NCI-H2081 treated with DMSO at 0.1 percent for 48 hours (cell line): ENCODE measurements around the gene COL4A2.

Experiments
- DNase-seq: peaks from one replicate; lab custom pipeline; 2025; lab: John Stamatoyannopoulos, UW

Gene COL4A2

GRCh38 chr13:110455444-110455843 is 148.4 kb downstream of the COL4A2 start:
- DNase-seq, result no peak

GRCh38 chr13:110455941-110456340 is 148.9 kb downstream of the COL4A2 start:
- DNase-seq, result peak; percentile 45

- DNase-seq, result no peak
These were observed 149.5 kb downstream of the COL4A2 start for GRCh38 chr13:110456550-110456949.

GRCh38 chr13:110457361-110457760 is 150.3 kb downstream of the COL4A2 start:
- no peak for DNase-seq

- DNase-seq, result no peak
These were observed 150.9 kb downstream of the COL4A2 start for GRCh38 chr13:110458017-110458416.

- no peak for DNase-seq
These were observed 151.7 kb downstream of the COL4A2 start for GRCh38 chr13:110458594-110459365.

- DNase-seq, result no peak
These were observed 155.0 kb downstream of the COL4A2 start for GRCh38 chr13:110462091-110462490.

- DNase-seq, result no peak
These were observed 156.1 kb downstream of the COL4A2 start for GRCh38 chr13:110463156-110463555.

GRCh38 chr13:110463871-110464510 is 156.9 kb downstream of the COL4A2 start:
- DNase-seq, result no peak

GRCh38 chr13:110464556-110465333 is 157.7 kb downstream of the COL4A2 start:
- no peak for DNase-seq

GRCh38 chr13:110465696-110466095 is 158.6 kb downstream of the COL4A2 start:
- DNase-seq, result no peak

GRCh38 chr13:110466266-110466915 is 159.3 kb downstream of the COL4A2 start:
- DNase-seq, result peak; percentile 12

- no peak for DNase-seq
These were observed 160.5 kb downstream of the COL4A2 start for GRCh38 chr13:110467516-110468110.

- no peak for DNase-seq
These were observed 162.0 kb downstream of the COL4A2 start for GRCh38 chr13:110468986-110469495.

GRCh38 chr13:110469597-110469996 is 162.5 kb downstream of the COL4A2 start:
- DNase-seq, result no peak

GRCh38 chr13:110470272-110471009 is 163.4 kb downstream of the COL4A2 start:
- DNase-seq, result no peak

GRCh38 chr13:110471156-110471832 is 164.2 kb downstream of the COL4A2 start:
- no peak for DNase-seq

- DNase-seq, result no peak
These were observed 164.7 kb downstream of the COL4A2 start for GRCh38 chr13:110471833-110472162.

GRCh38 chr13:110472904-110473563 is 165.9 kb downstream of the COL4A2 start:
- no peak for DNase-seq

GRCh38 chr13:110474713-110475112 is 167.6 kb downstream of the COL4A2 start:
- DNase-seq, result no peak
